OCI-LY1 (cell line): Measurements from ENCODE around the gene PLCB4.

Source experiments
- CTCF ChIP-seq: fragments of 200-600 bp; sonication (generic), shearing (Covaris generic); IDR thresholded peaks from 2 replicates; pipeline ENCODE4 v1.5.1; 2017; ENCODE audit warnings: mild to moderate bottlenecking, antibody characterized with exemption, low read length, moderate library complexity, mixed read lengths
- EZH2 ChIP-seq: fragments of 200-600 bp; sonication (generic), shearing (Covaris generic); IDR thresholded peaks from 2 replicates; pipeline ENCODE4 v1.8.0; 2017; ENCODE audit warnings: borderline replicate concordance, mixed run types, mild to moderate bottlenecking, antibody characterized with exemption, low read length, moderate library complexity, mixed read lengths

GRCh38 chr20:9440892-9441291 is 372.0 kb downstream of the PLCB4 start:
- TF ChIP-seq CTCF = no peak
- TF ChIP-seq EZH2 = no peak
